RCC 7860 (cell line): ENCODE data around the gene DDX39A.

Experiments used
- DNase-seq: peaks from one replicate; pipeline ENCODE4 v3.0.0-alpha.2; 2015; ENCODE audit warnings: low spot score
- FAIRE-seq: peaks from 2 replicates; lab custom pipeline; 2012; peaks lifted over from hg19 to GRCh38; lab: Jason Lieb, UNC

DDX39A gene

DNA sequence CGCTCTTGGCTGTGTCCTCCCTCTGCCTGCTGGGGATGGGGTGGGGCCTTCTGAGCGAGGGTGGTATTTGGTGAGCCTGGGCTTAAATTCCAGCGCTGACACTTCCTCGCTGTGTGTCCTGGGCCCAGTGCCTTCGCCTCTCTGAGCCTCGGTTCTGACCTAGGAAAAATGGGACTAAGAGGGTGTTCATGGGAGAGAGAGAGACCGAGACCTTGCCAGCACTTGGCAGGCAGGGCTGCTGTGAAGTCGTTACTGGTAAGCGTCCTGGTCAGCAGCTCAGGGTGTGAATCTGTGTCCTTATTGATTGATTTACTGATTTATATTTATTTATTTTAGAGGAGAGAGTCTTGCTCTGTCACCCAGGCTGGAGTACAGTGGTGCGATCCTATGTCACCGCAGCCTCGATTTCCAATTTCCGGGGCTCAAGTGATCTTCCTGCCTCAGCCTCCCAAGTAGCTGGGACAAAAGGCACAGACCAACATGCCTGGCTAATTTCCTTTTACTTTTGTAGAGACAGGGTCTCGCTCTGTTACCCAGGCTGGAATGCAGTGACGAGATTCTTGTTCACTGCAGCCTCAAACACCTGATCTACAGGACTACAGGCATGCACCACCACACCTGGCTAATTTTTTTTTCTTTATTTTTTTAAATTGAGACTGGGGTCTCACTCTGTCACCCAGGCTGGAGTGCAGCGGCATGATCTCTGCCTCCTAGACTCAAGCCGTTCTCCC, 16.3 kb upstream of the DDX39A start:
- no peak for DNase-seq
- no peak for FAIRE-seq

DNA sequence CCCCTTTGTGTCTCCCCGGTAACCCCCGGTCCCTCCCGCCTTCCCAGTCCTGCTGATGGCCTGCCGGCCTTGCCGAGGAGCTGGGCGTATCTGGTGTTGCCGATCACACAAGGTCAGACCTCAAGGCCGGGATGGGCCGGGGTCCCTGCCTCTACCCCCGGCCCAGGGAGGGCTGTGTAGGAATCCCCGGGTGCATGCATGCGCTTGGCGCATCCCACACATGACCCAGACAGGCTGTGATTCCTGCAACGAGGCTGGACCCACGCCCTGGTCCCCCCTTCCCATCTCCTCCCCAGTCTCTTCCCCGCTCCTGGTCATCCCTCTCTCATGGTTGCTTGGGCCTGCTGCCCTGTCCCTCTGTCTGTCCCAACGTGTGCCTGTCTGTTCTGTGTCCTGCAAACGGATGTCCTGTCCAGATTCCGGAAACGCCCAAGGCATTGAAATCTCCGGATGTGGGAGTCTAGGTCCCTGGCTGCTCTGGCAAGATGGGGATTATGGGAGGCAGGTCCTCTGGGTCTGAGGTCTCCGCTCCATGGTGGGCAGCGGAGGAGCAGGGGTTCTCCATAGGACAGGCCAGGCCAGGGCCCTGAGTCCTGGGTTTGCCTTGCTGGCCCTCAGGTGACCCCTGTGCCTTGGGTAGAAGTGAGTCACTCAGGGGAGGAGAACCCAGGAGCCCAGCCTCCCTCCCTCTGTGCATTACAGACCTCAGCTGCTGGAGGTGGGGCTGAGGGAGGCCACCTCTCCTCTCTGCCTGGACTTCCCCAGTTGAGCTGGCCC, 15.6 kb upstream of the DDX39A start:
- FAIRE-seq (peak; percentile 82), DNase-seq (peak; percentile 89)

DNA sequence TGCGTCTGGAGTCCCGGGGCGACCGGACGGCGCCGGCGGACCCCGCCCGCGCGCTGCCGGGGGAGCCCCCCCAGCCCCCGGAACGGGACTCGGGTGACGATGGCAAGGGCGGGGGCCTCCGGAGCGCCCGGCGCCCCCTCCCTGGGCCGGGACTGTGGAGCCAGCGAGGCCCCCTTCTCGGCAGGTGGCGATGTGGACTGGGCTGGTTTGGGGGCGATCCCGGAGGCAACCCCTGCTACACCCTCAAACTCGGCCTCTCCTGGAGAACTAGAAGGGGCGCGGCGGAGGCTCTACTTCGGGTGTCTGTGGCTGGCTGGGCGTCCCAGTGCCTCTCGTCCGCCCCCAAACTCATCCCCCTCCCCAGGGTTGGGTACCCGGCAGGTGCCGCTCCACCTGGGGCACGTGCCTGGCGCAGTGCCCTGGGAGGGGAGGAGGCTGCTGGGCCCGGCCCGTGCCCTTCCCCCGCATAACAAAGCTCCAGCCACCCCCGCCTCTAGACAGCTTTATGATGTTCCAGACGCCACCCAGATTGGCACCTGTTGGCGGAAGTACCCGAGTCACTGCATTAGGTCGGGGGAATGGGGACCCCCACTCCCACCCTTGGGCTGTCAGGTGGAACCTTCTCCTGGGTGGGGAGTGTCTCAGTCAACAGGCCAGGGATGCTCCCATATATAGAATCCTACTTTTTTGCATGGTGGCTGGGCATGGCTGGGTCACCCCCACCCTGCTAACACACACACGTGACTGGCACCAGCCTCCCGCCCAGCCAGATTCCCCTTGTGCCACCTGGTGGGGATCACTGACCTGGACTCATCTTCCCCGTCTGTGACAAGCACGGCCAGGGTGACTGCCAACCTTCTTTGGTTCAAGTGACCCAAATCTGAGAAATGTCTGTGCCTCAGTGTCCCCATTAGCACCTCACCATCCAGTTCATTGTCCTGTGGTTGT, 14.7 kb upstream of the DDX39A start:
- FAIRE-seq (no peak), DNase-seq (peak; percentile 27)

DNA sequence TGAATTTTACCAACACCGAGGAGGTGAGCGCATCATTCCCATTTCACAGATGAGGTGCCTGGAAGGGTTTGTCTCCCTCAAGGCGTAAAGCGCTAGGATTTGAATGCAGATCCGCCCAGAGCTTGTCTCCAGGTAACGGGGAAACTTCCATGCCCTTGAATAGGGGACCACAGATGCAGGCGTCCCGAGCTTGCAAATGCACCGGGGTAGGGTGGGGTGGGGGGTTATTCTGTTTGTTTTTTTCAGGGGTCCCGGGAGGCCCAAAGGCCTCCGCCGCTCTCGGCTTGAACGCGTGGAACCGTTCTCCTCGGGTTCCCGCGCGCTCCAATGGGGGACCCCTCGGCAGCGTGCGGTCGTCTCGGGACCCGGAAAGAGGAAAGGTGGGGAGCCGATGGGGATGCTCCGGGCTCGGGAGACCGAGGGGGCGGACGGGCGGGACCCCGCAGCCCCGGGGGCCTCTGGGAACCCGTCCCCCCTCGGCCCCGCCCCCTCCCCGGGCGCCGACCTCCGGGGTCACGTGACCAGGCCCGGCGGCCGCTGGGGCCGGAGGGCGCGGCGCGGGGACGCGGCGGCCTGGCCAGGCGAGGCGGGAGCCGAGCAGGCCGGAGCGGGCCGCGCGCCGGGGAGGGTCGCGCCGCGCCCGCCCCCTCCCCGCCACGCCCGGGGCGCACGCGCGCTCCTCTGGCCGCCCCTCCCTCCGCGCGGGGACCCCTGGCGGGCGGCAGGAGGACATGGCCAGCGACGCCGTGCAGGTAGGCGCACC, 13.8 kb upstream of the DDX39A start, which contains the start of gene PKN1:
TSS of gene PKN1 (plus strand) at position 516 of the 763 bp plus-strand sequence. CDS start at position 732, 216 bp downstream.
- DNase-seq (no peak), FAIRE-seq (no peak)

DNA sequence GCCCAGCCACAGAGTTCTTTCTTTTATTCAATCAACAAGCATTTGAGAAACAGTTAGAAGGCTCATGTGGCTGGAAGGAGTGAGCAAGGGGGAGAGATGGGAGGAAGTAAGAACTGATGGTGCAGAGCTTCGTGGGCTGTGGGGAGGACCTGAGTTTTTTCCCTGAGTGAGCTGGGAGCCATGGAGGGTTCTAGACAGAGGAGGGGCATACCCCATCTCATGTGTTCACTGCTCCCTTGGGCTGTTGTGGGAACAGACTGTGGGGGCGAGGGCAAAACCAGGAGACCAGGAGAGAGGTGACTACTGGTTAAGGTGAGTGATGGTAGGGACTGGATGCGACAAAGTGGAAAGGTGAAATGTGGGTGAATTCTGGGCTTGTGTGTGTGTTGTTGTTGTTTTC, 11.6 kb upstream of the DDX39A start:
- FAIRE-seq (no peak), DNase-seq (no peak)

DNA sequence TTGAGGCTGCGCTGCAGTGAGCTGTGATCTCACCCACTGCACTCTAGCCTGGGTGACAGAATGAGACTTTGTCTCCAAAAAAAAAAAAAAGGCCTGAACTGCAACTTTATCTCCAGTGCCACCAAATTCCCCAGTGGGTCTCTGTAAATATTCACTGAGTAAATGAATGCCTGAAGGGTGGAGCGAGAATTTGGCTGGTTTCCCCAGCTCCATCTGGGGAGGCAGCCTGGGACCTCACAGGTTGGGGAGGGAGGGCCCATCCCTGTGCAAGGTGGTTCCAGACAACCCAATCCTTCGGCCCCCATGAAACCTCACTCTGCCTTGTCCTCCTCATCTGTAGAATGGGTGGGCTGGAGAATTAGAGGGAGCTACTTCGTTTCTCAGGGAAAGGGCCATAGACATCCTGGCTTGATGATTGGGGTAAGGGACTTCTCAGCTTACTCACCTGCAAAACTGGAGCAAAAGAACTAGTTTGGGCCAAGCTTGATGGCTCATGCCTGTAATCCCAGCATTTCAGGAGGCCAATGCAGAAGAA, 9.8 kb upstream of the DDX39A start:
- DNase-seq: no peak

DNA sequence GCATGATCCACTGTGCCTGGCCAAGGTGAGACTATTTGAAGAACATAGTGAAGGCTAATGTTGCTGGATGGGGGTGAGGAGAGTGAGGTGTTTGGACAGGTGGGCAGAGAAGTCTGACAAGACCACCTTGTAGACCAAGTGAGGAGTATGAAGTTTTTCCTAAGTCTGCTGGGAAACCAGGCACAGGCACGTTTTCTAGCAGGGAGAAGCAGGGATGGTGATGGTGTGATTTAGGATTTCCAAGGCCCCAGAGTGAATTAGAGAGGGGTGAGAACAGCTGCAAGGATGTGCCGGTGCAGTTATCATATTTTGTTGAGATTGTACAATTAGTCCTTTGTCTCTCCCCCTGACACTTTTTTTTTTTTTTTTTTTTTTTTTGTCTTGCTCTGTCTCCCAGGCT, 8.3 kb upstream of the DDX39A start:
- no peak for DNase-seq
- no peak for FAIRE-seq

More for the DNA sequence above, 9.8 kb upstream of the DDX39A start:
- FAIRE-seq: no peak

DNA sequence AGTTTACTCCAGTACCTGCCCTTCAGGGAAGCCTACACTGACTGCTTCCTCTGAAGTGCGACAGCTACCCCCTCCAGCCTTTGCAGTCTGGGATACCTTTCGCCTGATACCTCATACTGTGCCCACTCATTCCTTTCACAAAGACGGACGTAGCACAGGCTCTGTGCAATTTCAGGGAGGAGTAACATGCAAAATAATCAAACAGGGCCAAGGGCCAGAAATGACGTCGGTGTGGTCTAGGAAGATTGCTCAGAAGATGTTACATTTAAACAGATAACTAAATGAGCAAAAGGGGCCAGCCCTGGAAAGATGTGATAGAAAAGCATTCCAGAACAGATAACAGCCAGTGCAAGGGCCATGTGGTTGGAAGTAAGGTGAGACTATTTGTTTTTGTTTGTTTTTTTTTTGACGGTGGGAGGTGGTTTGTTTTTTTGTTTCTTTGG, 6.6 kb upstream of the DDX39A start:
- no peak for DNase-seq
- no peak for FAIRE-seq

DNA sequence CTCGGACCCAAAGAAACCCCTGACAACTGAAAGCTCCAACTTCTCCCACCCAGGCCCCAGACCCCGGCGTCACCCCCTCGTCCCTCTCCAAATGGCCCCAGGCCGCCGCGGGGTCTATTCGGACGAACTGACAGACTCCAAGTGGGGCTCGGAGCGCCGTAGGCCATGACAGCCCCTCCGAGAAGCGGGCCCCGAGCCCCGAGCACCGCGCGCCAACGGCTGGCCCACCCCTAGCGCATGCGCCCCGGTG, 360 bp downstream of the DDX39A start:
- DNase-seq (no peak), FAIRE-seq (no peak)

DNA sequence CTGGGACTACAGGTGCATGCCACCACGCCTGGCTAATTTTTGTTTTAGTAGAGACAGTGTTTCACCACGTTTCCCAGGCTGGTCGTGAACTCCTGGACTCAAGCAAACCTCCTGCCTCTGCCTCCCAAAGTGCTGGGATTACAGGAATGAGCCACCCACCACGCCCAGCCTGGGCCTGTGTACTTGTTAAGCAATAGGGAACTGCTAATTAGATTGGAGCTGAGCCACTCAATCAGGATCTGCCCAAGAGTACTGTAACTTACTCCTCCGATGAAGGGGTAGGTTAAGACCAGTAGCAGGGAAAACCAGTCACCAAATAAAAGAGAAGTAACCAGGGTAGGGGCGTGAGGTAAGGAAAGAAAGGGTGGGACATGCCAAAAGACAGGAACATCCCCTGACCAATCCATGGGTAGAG, 2.3 kb downstream of the DDX39A start:
- FAIRE-seq (no peak), DNase-seq (no peak)

DNA sequence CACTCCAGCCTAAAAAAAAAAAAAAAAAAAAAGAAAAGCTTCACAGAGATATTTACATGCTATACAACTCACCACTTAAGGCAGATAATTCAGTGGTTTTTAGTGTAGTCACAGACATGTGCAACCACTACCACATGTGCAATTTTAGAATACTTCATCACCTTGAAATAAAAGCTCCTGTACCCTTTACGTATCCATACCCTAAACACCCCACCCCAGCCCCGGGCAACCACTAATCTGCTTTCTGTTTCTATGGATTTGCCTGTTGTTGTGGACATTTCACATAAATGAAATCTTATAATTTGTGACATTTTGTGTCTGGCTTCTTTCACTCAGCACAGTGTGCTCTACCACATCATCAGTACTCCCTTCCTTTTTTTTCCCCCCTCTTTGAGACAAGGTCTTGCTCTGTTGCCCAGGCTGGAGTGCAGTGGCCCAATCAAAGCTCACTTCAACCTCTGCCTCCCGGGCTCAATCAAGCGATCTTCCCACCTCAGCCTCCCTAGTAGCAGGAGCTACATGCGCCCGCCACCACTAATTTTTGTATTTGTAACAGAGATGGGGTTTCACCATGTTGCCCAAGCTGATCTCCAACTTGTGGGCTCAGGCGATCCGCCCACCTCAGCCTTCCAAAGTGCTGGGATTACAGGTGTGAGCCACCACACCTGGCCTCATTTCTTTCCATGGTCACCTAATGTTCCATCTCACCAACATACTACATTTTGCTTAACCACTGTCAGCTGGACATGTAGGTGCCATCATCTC, 4.0 kb downstream of the DDX39A start:
- DNase-seq: no peak
- no peak for FAIRE-seq

DNA sequence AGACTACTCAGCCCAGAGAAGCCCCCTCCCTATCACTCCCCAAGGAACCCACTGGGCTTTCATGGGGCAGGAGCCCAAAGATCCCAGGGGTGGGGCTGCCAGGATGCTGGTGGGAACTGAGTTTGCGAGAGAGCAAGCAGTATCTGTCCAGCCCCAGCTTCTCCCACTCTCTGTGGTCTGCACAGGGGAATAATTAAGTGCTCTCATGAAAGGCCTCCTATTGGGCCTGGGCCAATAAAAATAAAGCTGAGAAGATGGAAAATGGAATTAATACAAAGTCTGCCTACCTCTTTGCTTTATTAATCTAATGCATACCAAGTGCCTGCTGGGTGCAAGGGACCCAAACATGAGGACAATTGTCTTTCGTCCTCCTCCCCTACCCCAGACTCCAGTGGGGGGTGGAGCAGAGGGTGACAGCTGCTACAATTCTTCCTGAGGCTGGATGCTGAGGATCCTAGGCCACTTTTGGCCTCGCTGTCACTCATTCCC, 5.4 kb downstream of the DDX39A start:
- FAIRE-seq (no peak), DNase-seq (no peak)

DNA sequence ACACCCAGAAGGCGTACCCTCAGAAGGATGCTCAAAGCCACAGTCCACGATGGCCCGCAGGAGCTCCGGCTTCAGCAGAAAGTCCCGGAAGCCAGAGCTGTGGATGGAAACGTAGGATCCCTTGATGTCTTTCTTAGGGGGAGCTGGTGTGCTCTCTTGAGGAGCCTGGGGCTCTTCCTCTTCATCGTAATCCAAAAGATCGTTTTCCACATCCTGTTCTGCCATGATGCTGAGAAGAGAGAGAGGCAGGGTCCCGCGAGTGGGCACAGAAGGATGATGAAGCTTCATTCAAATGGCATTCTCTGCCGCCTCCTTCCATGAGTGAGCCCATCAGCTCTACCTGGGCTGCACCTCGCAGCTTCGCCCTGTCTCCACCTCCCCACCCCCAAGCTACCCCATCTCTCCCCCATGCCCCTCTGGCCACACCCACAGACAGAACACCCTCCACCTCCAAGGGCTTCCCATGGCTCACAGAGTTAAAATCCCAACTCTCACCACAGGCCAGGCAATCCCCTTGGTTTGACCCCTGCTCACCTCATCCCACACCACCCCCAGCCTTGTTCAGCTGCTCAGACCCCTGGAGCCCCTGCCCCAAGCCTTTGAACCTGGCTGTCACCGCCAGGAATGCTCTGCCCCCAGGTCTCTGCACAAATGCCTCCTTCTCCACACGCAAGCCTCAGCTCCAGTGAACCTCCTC, 6.0 kb downstream of the DDX39A start:
- no peak for FAIRE-seq
- no peak for DNase-seq

DNA sequence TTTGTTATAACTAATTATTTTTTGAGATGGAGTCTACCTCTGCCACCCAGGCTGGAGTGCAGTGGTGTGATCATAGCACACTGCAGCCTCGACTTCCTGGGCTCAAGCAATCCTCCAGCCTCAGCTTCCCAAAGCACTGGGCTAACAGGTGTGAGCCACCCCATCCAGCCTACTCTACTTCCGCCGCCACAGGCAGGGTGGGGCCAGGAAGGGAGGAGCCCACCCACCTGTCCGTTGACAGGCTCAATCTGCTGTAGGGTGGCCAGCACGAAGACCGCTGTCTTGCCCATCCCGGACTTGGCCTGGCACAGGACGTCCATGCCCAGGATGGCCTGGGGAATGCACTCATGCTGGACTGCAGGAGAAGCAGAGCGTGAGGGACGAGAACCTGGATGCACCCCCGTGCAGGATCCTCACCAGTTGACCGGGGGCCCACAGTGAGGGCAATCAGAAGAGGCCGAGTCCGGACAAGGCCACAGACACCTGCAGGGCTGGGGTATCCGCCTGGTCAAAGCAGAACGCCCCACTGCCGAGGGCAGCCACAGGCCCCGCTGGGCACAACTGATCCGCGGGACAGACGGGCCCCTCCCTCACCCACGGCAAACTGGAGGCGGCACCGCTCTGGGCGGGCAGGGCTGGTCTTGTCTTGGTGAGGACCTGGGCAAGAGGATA, 6.7 kb downstream of the DDX39A start:
- no peak for DNase-seq
- no peak for FAIRE-seq

DNA sequence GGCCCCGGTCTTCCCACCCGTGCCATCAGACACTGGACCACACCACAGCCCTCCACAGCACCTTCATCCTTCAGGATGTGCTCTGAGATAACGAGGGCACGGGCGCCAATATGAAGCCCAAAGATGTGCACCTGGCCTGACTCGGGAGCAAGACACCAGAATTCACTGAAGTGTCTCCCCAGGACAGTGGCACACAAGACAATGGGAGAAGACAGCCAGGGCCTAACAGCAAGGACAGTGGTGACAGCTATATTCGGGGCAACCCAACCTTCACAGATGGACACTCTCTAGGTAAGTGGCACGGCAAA, 7.2 kb downstream of the DDX39A start:
- FAIRE-seq: no peak
- DNase-seq: no peak

DNA sequence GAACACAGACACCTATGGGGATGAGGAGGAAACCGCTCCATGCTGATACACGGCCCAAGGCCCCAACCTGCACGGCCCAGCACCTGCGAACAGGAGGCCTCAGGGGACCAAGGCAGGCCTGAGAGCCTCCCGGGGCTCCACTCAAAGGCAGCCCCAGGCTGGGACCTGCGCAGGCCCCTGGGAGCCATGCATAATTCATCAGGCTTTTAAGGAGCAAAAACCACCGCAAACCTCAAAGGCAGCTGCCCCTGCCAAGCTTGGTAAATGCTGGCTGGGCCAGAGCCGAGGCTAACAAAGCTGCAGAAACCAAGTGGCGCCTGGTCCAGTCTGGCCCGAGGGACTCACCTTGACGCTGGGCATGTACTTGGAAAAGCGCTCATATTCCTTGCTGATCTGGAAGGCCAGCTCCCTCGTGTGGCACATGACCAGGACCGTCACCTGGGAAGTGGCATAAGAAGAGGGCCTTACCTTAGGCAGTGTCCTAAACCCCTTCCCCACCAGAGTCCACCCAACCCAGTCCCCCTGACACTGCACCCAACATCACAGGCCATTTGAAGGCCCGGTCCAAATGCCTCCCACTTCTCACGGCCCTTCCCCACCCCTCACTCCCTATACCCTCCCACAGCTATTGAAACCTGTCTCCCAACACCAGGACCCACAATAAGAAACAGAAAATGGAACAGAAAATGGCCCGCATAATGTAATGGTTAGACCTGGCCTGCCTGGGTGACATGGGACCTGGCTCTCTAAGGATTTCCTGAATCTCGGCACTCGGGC, 7.8 kb downstream of the DDX39A start:
- no peak for DNase-seq
- FAIRE-seq: no peak

DNA sequence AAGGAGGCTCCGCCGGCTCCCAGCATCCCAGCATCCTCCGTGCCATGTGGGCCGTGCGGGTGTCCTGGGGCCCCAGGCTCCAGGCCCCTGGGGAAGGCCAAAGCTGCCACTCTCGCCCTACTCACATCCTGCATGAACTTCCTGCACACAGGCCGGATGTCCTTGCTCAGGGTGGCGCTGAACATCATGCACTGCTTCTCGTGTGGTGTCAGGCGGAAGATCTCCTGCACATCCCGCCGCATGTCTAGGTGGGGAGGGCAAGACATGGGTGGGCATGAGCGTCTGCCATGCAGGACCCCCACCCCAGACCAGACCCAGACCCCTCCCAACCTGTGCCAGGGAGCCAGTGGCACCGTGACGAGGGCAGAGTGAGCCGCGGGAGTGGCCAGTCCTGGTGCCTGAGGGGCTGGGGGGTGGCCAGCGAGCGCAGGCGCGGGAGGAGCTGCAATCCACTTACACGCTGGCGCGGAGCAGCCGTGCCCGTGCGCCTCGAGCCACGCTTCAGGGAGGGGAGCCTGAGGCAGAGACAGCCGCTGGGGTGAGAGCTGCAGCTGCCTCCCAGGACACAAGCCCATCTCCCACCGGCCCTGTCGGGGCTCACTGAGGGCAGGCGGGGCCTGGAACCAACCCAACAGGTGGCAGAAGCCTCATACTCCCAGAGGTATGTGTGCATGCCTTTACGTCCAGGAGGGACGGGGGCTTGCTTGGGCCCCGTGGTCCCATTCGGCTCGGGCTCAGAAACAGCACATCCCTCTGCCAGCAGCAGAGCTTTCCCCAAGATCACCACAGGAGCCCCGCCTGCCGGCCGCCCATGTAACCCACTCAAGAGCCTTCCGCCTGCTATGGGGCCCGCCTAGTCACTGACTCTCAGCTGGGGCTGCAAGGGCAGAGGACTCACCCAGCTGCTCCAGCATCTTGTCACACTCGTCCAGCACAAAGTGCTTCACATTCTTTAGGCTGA, 8.8 kb downstream of the DDX39A start:
- DNase-seq (no peak), FAIRE-seq (no peak)
